K562 (cell line): ENCODE data around the gene TBATA.

ENCODE experiments used
- BACH1 ChIP-seq: fragments of 200-800 bp; sonication (Bioruptor generic); IDR thresholded peaks from 2 replicates; pipeline ENCODE4 v1.6.1; 2016; ENCODE audit warnings: missing genetic modification characterization, missing compliant biosample characterization
- CC2D1A ChIP-seq: fragments of 450-650 bp; IDR thresholded peaks from 2 replicates; pipeline ENCODE4 v1.6.1; 2017; ENCODE audit warnings: mild to moderate bottlenecking
- EZH2 ChIP-seq: IDR thresholded peaks from 2 replicates; pipeline ENCODE4 v1.6.1; 2012; ENCODE audit warnings: low read depth, mild to moderate bottlenecking, inconsistent platforms, low read length, borderline replicate concordance
- POLR2A ChIP-seq: fragments of 450-650 bp; conservative IDR thresholded peaks from 2 replicates; pipeline ENCODE4 v1.6.1; 2016
- POLR2AphosphoS5 ChIP-seq: IDR thresholded peaks from 2 replicates; pipeline ENCODE4 v1.6.1; 2011; ENCODE audit warnings: mild to moderate bottlenecking, low read depth, low read length, moderate library complexity; ENCODE audit not compliant: control insufficient read depth, insufficient read depth
- RBM22 ChIP-seq: fragments of 200-400 bp; formaldehyde crosslinking; IDR thresholded peaks from 2 replicates; pipeline ENCODE4 v1.6.1; 2018; ENCODE audit warnings: low read length, low read depth; ENCODE audit not compliant: poor library complexity, severe bottlenecking
- RBM34 ChIP-seq: fragments of 200-400 bp; formaldehyde crosslinking; IDR thresholded peaks from 2 replicates; pipeline ENCODE4 v1.6.1; 2018; ENCODE audit warnings: low read length, borderline replicate concordance; ENCODE audit not compliant: insufficient read depth
- SRF ChIP-seq, 2 experiments: fragments of 250-450, 450-650 bp in 1 of 2; sonication (Bioruptor Pico) in 1 of 2; sonication (generic) in 1 of 2; formaldehyde crosslinking; IDR thresholded peaks; 2 replicates each; pipeline versions ENCODE4 v1.5.0 to v1.5.1; 2020 to 2022; ENCODE audit warnings: mild to moderate bottlenecking in 1 of 2, missing genetic modification reagents in 1 of 2
- ZNF444 ChIP-seq: fragments of 250-450 bp; sonication (Bioruptor Pico); IDR thresholded peaks from 2 replicates; pipeline ENCODE4 v1.4.0; 2020; ENCODE audit warnings: mild to moderate bottlenecking, moderate library complexity
- TF ChIP-seq, protein P1 (sequence below), 3 experiments: IDR thresholded peaks in 2 of 3; conservative IDR thresholded peaks in 1 of 3; 2 replicates each; pipeline ENCODE4 v1.5.1; 2011 to 2012; ENCODE audit warnings: low read length in 3 of 3, mild to moderate bottlenecking in 3 of 3, control low read depth in 2 of 3, improper control_type of control experiment in 1 of 3, inconsistent platforms in 1 of 3, low read depth in 1 of 3, mixed read lengths in 1 of 3, moderate library complexity in 1 of 3; ENCODE audit not compliant: insufficient read depth in 2 of 3
- TF ChIP-seq, protein P2 (sequence below): fragments of 250-450 bp; sonication (Bioruptor Pico); IDR thresholded peaks from 2 replicates; pipeline ENCODE4 v1.4.0; 2020; ENCODE audit warnings: mild to moderate bottlenecking

DNA sequence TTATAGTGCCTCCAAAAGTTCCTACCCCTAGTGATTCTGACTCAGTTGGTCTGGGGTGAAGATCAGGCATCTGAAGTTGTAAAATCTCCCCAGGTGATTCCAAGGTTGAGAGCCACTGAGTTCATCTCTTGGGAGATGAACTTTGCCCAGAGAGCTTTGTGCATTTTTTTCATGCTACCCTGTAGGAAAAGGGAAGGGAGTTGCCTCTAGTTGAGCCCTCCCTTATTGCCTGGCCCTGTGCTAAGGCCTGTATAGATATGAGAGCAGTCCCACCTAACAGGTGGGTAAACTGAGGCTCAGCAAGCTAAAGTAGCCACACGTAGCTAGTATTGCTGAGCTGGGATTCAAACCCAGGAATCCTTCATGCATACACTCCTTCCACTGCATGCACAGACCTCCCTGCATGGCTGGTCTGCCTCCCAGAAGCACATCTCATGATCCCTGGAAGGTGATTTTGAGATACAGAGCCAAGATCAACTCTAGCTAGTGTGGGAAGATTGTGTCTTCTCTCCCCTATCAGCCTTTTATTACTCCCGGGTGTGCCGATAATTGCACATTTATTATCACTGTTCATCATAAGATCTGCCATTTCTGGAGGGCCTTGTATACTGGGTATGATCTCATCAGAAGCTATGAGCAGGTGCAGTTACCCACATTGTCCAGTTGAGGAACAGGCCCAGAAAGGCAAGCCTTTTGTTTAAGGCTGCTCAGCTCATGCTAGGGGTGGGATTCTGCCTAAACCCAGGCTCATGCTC is 47.0 kb downstream of the TBATA start:
- no peak for TF ChIP-seq POLR2A
- no peak for TF ChIP-seq BACH1 (tag)
- TF ChIP-seq RBM34 = no peak
- no peak for TF ChIP-seq EZH2
- TF ChIP-seq CC2D1A = no peak
- no peak for TF ChIP-seq ZNF444
- TF ChIP-seq, protein P1, sequence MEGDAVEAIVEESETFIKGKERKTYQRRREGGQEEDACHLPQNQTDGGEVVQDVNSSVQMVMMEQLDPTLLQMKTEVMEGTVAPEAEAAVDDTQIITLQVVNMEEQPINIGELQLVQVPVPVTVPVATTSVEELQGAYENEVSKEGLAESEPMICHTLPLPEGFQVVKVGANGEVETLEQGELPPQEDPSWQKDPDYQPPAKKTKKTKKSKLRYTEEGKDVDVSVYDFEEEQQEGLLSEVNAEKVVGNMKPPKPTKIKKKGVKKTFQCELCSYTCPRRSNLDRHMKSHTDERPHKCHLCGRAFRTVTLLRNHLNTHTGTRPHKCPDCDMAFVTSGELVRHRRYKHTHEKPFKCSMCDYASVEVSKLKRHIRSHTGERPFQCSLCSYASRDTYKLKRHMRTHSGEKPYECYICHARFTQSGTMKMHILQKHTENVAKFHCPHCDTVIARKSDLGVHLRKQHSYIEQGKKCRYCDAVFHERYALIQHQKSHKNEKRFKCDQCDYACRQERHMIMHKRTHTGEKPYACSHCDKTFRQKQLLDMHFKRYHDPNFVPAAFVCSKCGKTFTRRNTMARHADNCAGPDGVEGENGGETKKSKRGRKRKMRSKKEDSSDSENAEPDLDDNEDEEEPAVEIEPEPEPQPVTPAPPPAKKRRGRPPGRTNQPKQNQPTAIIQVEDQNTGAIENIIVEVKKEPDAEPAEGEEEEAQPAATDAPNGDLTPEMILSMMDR (IDR thresholded peaks at IDR 0.05 in 2 of 3, conservative IDR thresholded peaks at IDR 0.05 in 1 of 3; ENCODE audit: insufficient read depth in 2 of 3, low read depth in 1 of 3, low read length in 3 of 3) = peak in 2 of 3 experiments; percentile 26 to 41; a peak in 1 of 6 replicates
- TF ChIP-seq RBM22 = no peak
- no peak for TF ChIP-seq POLR2AphosphoS5
- TF ChIP-seq, protein P2, sequence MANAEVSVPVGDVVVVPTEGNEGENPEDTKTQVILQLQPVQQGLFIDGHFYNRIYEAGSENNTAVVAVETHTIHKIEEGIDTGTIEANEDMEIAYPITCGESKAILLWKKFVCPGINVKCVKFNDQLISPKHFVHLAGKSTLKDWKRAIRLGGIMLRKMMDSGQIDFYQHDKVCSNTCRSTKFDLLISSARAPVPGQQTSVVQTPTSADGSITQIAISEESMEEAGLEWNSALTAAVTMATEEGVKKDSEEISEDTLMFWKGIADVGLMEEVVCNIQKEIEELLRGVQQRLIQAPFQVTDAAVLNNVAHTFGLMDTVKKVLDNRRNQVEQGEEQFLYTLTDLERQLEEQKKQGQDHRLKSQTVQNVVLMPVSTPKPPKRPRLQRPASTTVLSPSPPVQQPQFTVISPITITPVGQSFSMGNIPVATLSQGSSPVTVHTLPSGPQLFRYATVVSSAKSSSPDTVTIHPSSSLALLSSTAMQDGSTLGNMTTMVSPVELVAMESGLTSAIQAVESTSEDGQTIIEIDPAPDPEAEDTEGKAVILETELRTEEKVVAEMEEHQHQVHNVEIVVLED (CRISPR knock-in tag) = no peak
- TF ChIP-seq SRF (CRISPR knock-in tag; IDR thresholded peaks at IDR 0.05) = no peak
